Measurements from ENCODE around the gene CCR7. TPM values are rescaled to one million over a fixed set of nuclear protein-coding genes. Genes with fewer than 3 reads are reported as not detected.

The CCR7 gene
- total and polyA plus RNA-seq, 2 of the 13 experiments (the other 11 are each of a cell fraction or from before 2014, with no cell fraction given): 0.04 to 0.53 TPM

DNA sequence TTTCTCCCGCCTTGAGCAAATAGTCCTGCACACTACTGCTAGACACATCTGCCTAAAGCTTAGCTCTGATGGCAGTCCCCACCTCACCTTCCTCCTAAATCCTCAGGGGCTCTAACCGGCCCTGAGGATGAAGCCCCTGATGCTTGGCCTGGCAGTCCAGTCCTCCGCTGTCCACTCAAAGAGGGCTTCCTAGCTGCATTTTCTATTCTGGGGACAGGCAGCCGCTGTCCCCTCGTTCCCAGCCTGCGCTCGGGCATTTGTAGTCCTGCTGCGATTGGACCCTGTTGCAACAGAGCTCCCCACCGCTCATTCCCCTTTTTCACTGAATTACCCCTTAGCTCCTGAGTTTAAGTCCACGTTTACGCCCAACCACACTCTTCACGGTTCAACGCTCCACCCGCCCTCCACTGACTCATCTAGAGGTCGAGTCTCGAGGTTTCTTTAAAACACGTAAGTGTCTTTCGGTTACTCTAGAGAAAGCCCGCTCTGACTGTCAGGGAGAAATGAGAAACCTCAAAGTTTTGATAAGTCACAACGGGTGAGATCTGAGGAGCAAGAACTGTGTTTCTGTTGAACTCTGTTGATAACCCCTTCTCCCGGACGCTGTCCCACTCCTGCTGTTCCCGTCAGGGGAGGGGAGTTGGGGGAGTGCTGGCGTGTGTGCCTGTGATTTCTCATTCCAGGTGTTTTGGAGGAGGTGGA lies 4.5 kb downstream of the CCR7 start (continued):
- TF ChIP-seq ZFP91 (CRISPR knock-in tag; IDR thresholded peaks at IDR 0.05; ENCODE audit: borderline replicate concordance): no peak
- TF ChIP-seq, protein P1, sequence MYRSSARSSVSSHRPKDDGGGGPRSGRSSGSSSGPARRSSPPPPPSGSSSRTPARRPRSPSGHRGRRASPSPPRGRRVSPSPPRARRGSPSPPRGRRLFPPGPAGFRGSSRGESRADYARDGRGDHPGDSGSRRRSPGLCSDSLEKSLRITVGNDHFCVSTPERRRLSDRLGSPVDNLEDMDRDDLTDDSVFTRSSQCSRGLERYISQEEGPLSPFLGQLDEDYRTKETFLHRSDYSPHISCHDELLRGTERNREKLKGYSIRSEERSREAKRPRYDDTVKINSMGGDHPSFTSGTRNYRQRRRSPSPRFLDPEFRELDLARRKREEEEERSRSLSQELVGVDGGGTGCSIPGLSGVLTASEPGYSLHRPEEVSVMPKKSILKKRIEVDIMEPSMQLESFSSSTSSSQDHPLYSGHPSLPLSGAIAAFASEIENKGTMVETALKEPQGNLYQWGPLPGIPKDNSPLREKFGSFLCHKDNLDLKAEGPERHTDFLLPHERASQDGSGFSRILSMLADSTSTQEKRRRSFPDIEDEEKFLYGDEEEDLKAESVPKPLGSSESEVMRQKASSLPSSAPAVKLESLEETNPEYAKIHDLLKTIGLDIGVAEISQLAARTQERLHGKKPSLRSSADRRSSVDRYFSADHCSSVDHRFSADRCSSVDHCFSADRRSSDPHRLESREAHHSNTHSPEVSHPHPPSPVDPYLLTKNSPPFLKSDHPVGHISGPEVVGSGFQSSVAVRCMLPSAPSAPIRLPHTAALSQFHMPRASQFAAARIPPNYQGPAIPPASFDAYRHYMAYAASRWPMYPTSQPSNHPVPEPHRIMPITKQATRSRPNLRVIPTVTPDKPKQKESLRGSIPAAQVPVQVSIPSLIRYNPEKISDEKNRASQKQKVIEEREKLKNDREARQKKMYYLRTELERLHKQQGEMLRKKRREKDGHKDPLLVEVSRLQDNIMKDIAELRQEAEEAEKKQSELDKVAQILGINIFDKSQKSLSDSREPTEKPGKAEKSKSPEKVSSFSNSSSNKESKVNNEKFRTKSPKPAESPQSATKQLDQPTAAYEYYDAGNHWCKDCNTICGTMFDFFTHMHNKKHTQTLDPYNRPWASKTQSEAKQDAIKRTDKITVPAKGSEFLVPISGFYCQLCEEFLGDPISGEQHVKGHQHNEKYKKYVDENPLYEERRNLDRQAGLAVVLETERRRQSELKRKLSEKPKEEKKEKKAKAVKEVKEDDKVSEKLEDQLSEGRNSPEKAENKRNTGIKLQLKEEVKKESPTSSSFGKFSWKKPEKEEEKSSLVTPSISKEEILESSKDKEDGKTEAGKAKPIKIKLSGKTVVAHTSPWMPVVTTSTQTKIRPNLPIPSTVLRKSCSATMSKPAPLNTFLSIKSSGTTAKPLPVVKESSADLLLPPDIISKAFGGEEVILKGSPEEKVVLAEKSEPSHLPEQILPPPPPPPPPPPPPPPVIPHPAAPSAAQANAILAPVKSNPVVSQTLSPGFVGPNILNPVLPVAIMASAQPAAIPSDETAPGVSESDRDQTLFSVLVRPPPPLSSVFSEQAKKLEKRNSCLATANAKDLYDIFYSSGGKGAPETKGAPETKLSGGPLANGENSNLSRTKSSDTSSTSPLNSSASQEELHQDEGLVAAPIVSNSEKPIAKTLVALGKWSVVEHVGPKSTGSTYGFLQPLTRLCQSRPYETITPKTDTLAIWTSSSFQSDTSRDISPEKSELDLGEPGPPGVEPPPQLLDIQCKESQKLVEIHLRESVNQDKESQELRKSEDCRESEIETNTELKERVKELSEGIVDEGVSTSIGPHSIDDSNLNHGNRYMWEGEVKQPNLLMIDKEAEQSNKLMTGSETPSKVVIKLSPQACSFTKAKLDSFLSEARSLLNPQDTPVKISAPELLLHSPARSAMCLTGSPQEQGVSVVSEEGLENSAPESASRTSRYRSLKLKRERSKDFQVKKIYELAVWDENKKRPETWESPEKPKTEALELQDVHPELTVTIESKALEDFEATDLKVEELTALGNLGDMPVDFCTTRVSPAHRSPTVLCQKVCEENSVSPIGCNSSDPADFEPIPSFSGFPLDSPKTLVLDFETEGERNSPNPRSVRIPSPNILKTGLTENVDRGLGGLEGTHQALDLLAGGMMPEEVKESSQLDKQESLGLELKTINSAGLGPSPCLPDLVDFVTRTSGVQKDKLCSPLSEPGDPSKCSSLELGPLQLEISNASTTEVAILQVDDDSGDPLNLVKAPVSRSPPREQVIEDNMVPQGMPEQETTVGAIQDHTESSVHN (CRISPR knock-in tag; IDR thresholded peaks at IDR 0.05): no peak
- no peak for TF ChIP-seq ZBTB42 (CRISPR knock-in tag; IDR thresholded peaks at IDR 0.05)
- no peak for TF ChIP-seq U2AF2 (IDR thresholded peaks at IDR 0.05; ENCODE audit: low read depth, low read length)
- no peak for TF ChIP-seq ZNF709 (CRISPR knock-in tag; IDR thresholded peaks at IDR 0.05)
- no peak for TF ChIP-seq ZNF674 (CRISPR knock-in tag; IDR thresholded peaks at IDR 0.05; ENCODE audit: low read depth)
- TF ChIP-seq ZSCAN31 (CRISPR knock-in tag; IDR thresholded peaks at IDR 0.05; ENCODE audit: low read depth): peak; percentile 4
- TF ChIP-seq, protein P2, sequence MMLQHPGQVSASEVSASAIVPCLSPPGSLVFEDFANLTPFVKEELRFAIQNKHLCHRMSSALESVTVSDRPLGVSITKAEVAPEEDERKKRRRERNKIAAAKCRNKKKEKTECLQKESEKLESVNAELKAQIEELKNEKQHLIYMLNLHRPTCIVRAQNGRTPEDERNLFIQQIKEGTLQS (CRISPR knock-in tag; IDR thresholded peaks at IDR 0.05): no peak
- TF ChIP-seq, protein P3, sequence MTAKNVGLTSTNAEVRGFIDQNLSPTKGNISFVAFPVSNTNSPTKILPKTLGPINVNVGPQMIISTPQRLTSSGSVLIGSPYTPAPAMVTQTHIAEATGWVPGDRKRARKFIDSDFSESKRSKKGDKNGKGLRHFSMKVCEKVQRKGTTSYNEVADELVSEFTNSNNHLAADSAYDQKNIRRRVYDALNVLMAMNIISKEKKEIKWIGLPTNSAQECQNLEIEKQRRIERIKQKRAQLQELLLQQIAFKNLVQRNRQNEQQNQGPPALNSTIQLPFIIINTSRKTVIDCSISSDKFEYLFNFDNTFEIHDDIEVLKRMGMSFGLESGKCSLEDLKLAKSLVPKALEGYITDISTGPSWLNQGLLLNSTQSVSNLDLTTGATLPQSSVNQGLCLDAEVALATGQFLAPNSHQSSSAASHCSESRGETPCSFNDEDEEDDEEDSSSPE (CRISPR knock-in tag; IDR thresholded peaks at IDR 0.05): no peak
- TF ChIP-seq IRF9 (CRISPR knock-in tag; IDR thresholded peaks at IDR 0.05; ENCODE audit: borderline replicate concordance): 0 out of 2 replicates have a peak, but pooled peaks have one; percentile 8
- peak; percentile 1 to 25; a peak in 1 of 4 replicates for TF ChIP-seq HMGXB4 (CRISPR knock-in tag; IDR thresholded peaks at IDR 0.05; ENCODE audit: borderline replicate concordance in 1 of 2, low read depth in 1 of 2)
